Measurements from ENCODE around the gene NKIRAS1.

Gene NKIRAS1

GRCh38 chr3:23894254-23895061, 22.3 kb downstream of the NKIRAS1 start:
- TF ChIP-seq CTCF (IDR thresholded peaks at IDR 0.05) = no peak
- Histone ChIP-seq H3K79me2 (peaks cover 8% of the 10 kb centered on the region), H3K9me3 (ENCODE audit: control insufficient read depth, low read length) (no peaks in the 10 kb centered on the region), H3K9ac (no peak overlapping the region), H3K4me3 (ENCODE audit: low read depth, low read length) (no peak overlapping the region), H3K4me2 (ENCODE audit: low read length) (no peak overlapping the region), H3K27me3 (ENCODE audit: control insufficient read depth, insufficient read depth, low read length) (no peaks in the 10 kb centered on the region), H3K4me1 (peaks cover under 1% of the 10 kb centered on the region), H2AFZ (no peak overlapping the region), H3K27ac (no peak overlapping the region), H3K36me3 (ENCODE audit: control insufficient read depth, insufficient read depth, low read length) (no peaks in the 10 kb centered on the region)

GRCh38 chr3:23889950-23890349, 26.8 kb downstream of the NKIRAS1 start:
- Histone ChIP-seq H3K36me3 (ENCODE audit: control insufficient read depth, insufficient read depth, low read length) (no peaks in the 10 kb centered on the region), H3K9ac (no peak overlapping the region), H3K9me3 (ENCODE audit: control insufficient read depth, low read length) (no peaks in the 10 kb centered on the region), H3K79me2 (peaks cover 3% of the 10 kb centered on the region), H3K4me2 (ENCODE audit: low read length) (no peak overlapping the region), H3K27me3 (ENCODE audit: control insufficient read depth, insufficient read depth, low read length) (no peaks in the 10 kb centered on the region), H3K4me1 (peaks cover 27% of the 10 kb centered on the region), H3K4me3 (ENCODE audit: low read depth, low read length) (no peak overlapping the region), H2AFZ (no peak overlapping the region), H3K27ac (no peak overlapping the region)
- TF ChIP-seq CTCF (IDR thresholded peaks at IDR 0.05) = no peak

DNA sequence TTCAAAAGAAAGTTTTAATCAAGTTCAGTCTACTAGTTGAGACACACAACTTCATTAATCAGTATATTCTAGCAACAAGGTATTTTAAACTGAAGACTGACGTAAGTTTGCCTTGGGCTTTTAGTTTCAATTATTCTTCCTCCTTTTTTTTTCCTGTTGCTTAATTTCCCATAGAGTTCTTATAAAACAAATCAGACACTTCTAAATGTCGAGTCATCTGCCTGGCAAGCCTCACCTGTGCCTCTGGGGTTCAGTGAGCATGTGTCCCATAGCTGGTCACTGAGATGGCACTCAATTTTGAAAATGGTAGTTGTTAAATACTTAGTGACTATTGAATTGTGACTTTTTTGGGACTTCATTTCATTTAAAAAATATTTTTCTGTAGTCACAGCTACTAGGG, 27.4 kb downstream of the NKIRAS1 start:
- Histone ChIP-seq H3K9ac (no peak overlapping the region), H2AFZ (no peak overlapping the region), H3K4me3 (ENCODE audit: low read depth, low read length) (no peak overlapping the region), H3K9me3 (ENCODE audit: control insufficient read depth, low read length) (no peaks in the 10 kb centered on the region), H3K4me2 (ENCODE audit: low read length) (no peak overlapping the region), H3K27me3 (ENCODE audit: control insufficient read depth, insufficient read depth, low read length) (no peaks in the 10 kb centered on the region), H3K79me2 (no peaks in the 10 kb centered on the region), H3K36me3 (ENCODE audit: control insufficient read depth, insufficient read depth, low read length) (no peaks in the 10 kb centered on the region), H3K4me1 (peaks cover 27% of the 10 kb centered on the region), H3K27ac (no peak overlapping the region)
- TF ChIP-seq CTCF (IDR thresholded peaks at IDR 0.05) = no peak

DNA sequence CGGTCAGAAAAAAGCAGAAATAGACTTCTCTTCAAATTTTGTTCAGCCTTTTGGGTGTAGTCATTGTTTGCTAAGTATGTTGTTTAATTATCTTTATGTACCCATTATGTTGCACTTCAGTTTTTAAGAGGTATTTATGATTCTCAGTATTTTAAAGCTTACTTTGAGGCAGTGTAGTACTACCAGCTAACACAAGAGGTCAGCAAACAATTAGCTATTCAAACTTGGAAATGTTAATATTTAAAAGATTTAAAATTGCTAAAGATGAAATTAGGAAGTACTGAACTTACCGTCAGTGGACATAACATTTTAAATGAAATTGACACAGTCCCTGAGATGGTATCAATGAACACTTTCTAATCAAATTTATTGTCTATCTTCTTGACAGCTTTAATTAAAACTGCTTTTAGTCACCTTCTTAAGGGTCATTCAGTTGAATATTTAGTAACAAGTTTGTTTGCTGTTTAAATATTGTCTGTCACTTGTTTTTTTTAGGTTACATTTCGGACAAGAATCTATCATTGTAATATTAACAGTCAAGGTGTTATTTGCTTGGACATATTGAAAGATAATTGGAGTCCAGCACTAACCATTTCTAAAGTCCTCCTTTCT, 28.1 kb downstream of the NKIRAS1 start:
- TF ChIP-seq CTCF (IDR thresholded peaks at IDR 0.05) = peak; percentile 92
- Histone ChIP-seq H3K9ac (no peak overlapping the region), H3K27me3 (ENCODE audit: control insufficient read depth, insufficient read depth, low read length) (no peaks in the 10 kb centered on the region)

More for the DNA sequence above, 28.1 kb downstream of the NKIRAS1 start:
- no peaks in the 10 kb centered on the region for H3K79me2 ChIP-seq
- no peak overlapping the region for H3K4me3 ChIP-seq (ENCODE audit: low read depth, low read length)
- H3K27ac ChIP-seq = no peak overlapping the region
- H2AFZ ChIP-seq = no peak overlapping the region
- peaks cover 27% of the 10 kb centered on the region for H3K4me1 ChIP-seq
- no peaks in the 10 kb centered on the region for H3K36me3 ChIP-seq (ENCODE audit: control insufficient read depth, insufficient read depth, low read length)
- no peaks in the 10 kb centered on the region for H3K9me3 ChIP-seq (ENCODE audit: control insufficient read depth, low read length)
- no peak overlapping the region for H3K4me2 ChIP-seq (ENCODE audit: low read length)
